GM10266 (cell line): Measurements from ENCODE around the gene GPR45.

Source experiments
- DNase-seq: peaks from one replicate; pipeline ENCODE4 v3.0.0; 2012; ENCODE audit errors: extremely low spot score
- TF ChIP-seq, protein P1 (sequence below): IDR thresholded peaks from 2 replicates; pipeline ENCODE4 v1.5.1; 2012; ENCODE audit warnings: mild to moderate bottlenecking, low read depth; ENCODE audit not compliant: control insufficient read depth, insufficient read depth; ENCODE audit errors: missing control alignments

GPR45 gene

GRCh38 chr2:105255979-105256378 is 14.4 kb downstream of the GPR45 start:
- TF ChIP-seq, protein P1, sequence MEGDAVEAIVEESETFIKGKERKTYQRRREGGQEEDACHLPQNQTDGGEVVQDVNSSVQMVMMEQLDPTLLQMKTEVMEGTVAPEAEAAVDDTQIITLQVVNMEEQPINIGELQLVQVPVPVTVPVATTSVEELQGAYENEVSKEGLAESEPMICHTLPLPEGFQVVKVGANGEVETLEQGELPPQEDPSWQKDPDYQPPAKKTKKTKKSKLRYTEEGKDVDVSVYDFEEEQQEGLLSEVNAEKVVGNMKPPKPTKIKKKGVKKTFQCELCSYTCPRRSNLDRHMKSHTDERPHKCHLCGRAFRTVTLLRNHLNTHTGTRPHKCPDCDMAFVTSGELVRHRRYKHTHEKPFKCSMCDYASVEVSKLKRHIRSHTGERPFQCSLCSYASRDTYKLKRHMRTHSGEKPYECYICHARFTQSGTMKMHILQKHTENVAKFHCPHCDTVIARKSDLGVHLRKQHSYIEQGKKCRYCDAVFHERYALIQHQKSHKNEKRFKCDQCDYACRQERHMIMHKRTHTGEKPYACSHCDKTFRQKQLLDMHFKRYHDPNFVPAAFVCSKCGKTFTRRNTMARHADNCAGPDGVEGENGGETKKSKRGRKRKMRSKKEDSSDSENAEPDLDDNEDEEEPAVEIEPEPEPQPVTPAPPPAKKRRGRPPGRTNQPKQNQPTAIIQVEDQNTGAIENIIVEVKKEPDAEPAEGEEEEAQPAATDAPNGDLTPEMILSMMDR = no peak
- no peak for DNase-seq

DNA sequence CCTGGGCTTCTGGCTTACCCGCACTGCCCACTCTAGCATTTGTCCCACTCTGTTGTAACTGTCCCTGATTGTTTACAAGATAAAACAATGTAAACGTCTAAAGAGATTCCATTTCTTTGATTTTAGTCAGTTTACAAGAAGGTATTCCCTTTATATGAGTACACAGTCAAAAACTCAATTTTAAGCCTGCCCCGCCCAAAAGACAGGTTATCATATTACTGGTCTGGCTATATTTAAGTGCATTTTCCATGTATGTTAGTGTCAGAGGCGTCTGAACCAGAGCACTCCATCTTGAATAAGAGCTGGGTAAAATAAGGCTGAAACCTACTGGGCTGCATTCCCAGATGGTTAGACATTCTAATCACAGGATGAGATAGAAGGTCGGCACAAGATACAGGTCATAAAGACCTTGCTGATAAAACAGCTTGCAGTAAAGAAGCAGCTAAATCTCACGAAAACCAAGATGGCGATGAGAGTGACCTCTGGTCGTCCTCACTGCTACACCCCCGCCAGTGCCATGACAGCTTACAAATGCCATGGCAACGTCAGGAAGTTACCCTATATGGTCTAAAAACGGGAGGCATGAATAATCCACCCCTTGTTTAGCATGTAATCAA is 15.0 kb downstream of the GPR45 start:
- no peak for DNase-seq
- TF ChIP-seq, protein P1 = no peak

- TF ChIP-seq, protein P1 = no peak
- DNase-seq = no peak
These were observed 16.4 kb downstream of the GPR45 start for GRCh38 chr2:105257981-105258380.

GRCh38 chr2:105258835-105259350 is 17.4 kb downstream of the GPR45 start:
- TF ChIP-seq, protein P1 = no peak
- no peak for DNase-seq

DNA sequence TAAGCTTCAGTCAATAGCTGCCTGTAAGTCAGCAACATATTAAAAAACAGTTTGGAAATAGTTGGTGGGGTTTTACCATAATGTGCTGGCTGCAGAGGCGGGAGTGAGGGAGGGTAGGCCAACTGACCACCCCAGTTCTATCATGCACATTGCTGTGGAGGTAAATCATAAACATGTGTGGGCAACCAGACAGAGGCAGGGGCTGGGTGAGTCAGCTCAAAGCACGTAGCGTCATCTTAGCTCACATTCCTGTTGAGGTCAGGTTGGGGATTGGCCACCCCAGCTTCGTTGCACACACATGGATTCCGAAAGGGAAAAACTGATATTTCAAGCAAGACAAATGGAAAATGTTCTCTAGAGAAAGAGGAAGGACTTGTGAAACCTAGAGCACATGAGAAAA is 19.5 kb downstream of the GPR45 start:
- no peak for DNase-seq
- TF ChIP-seq, protein P1 = no peak

- no peak for DNase-seq
- TF ChIP-seq, protein P1 = no peak
These were observed 21.1 kb downstream of the GPR45 start for GRCh38 chr2:105262651-105263091.

DNA sequence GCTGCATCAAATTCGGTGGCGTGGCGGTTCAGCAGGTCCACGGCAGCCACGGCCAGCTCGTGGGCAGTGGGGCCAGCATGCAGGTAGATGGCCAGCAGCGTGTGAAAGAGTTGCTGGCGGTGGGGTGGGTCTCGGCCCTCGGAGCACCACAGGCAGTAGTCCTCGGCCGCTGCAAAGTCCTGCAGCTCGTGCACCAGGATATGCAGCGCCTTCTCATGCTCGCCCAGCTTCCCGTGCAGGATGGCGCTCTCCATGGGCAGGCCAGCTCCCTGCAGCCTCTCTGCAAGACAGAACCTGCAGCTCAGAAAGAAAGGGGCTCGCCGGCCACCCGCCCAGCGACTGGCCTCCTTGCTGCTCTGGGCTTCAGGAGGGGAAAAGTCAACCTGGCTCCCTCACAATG is 27.9 kb downstream of the GPR45 start:
- TF ChIP-seq, protein P1 = no peak
- DNase-seq = no peak
